COR-L47 (cell line): ENCODE data around the gene USP54.

Experiments
- DNase-seq: peaks from one replicate; lab custom pipeline; 2025; lab: John Stamatoyannopoulos, UW

Gene USP54

DNA sequence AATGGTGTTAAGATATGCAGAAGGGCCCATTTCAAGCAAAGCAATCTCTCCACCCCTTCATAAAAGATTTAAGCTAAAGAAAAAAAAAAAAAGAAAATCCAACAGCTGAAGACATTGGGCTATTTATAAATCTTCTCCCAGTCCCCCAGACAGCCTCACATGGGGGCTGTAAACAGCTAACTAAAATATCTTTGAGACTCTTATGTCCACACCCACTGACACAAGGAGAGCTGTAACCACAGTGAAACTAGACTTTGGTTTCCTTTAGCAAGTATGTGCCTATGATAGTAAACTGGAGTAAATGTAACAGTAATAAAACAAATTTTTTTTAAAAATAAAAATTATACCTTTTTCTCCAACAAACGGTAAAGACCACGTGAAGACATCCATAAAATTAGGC lies 123.9 kb downstream of the USP54 start:
- no peak for DNase-seq

DNA sequence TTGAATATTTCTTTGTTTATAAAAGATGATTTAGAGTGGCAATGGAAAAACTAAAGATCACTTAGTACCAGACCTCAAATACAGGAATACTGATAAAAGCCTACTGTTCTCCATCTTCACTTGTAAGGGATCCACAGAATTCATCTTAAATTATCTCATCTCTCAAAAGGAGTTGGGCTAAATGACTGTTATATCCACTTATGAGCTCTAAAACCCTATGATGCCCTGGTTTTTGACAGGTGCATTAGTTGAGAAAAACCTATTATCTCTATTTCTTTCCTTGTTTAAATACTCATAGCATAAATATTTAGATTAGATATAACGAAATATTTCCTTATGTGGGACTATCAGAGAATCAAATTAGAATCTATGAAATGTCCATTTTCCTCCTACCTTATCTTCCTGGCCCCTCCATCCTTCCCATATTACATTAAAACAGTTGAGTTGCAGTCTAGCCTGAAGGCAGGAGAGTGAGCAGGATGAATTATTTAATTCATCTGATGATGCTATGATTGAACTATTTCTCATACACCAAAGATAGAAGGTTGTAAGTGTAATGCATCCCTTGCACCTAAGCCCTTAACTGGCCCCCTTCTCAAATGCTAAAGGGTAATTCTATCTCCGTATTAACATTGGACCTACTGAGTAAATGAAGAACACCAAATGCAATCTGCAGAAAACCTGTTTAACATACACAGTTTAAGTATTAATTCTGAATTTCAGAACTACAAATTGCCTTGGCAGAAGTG lies 125.0 kb downstream of the USP54 start:
- DNase-seq, result no peak

DNA sequence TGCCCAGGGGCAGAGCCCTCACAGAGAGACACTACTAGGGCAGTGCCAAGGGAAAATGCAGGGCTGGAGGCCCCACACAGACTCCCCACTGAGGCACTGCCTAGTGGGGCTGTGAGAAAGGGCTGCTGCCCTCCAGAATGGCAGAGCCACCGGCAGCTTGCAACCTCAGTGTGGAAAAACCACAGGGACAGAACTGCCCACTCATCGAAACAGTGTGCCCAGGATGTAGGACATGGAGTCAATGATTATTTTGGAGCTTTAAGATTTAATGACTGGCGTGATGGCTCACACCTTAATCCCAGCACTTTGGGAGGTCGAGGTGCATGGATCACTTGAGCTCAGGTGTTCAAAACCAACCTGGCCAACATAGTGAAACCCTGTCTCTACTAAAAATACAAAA lies 130.2 kb downstream of the USP54 start:
- no peak for DNase-seq

DNA sequence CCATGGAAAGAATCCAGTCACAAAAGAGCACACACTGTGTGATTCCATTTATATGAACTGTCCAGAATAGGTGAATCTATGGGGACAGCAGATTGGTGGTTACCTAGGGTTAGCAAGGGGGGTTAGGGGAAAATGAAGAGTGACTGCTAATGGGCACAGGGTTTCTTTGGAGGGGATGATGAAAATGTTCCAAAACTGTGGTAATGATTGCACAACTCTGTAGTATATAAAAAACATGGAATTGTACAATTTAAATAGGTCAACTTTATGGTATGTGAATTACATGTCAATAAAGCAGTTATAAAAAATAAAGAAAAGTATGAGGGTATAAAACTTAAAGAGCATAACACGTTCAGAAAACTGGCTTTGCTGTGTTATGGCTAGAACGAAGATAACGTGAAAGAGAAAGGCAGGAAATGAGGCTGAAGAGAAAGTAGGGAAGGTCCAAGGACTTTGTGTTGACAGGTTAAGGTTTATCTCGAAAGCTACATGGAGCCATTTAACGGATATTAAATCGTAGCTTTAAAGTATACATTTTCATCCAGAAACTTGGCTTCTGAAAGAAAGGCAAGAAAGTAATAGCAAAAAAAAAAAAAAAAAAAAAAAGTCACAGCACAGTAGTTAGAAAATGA lies 131.3 kb downstream of the USP54 start:
- DNase-seq, result no peak

GRCh38 chr10:73456187-73456890 lies 134.8 kb downstream of the USP54 start:
- no peak for DNase-seq

DNA sequence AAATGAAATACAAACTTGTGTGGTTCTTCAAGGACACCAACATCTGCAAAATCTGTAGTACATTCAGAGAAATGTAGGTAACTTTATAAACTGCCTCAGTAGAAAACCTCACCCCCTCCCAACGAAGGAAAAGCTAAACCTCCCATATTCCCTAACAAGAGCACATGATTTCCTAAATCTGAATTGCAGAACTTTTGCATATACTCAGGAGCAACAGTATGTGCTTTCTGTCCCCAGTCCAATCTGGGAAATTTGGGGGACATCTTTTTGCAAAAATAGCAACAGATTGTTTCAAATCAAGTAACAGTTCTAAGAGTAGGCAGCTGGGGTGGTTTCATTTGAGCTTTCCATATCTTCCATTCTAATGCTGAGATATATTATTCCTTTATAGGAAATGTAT lies 142.0 kb downstream of the USP54 start:
- no peak for DNase-seq

DNA sequence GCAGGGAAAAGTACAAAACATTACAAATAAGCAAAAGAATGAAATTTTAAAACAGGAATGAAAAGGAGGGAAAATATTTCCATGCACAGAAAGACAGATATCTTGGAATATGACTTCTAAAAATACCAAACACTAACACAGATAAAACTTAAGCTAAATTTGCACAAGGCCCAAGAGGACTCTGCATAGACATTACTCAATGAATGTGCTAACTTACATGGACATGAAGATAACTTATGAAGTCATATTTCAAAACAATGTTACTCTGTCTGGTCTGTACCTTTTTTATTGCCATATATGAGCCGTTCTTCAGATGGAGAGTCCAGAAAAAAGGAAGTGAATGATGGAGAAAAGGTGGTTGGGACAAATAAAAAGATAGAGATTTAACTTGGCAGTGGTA lies 142.8 kb downstream of the USP54 start:
- no peak for DNase-seq
